ENCODE results near the gene MX1. TPM values are rescaled to one million over a fixed set of nuclear protein-coding genes. Genes with fewer than 3 reads are reported as not detected.

The MX1 gene
- 0.37 and 1.4 TPM in 2 replicates for total RNA-seq

GRCh38 chr21:41425954-41426675, at the start of gene MX1:
MX1 (plus strand) TSS chr21:41426239; CDS start chr21:41432071, 5,832 bp downstream.

GRCh38 chr21:41507521-41508414, 81.7 kb downstream of the MX1 start, which contains the start of gene TMPRSS2:
TMPRSS2 (minus strand) TSS chr21:41508158; CDS start chr21:41498133, 10,025 bp downstream.

Other genes starting within 250 kb of the MX1 start
- not detected in 2 replicates for gene FAM3B, start 109.4 kb upstream of the MX1 start, total RNA-seq
- gene MX2, start 64.2 kb upstream of the MX1 start, total RNA-seq: 0.35 TPM in 1 of 2 replicates, not detected in the other
- 1.0 and 1.2 TPM in 2 replicates for gene TMPRSS2, start 81.9 kb downstream of the MX1 start, total RNA-seq